ENCODE results near the gene CHTF18.
A peak's percentile ranks its signal among the peaks of the same experiment; 100 is the strongest.

CHTF18 gene

DNA sequence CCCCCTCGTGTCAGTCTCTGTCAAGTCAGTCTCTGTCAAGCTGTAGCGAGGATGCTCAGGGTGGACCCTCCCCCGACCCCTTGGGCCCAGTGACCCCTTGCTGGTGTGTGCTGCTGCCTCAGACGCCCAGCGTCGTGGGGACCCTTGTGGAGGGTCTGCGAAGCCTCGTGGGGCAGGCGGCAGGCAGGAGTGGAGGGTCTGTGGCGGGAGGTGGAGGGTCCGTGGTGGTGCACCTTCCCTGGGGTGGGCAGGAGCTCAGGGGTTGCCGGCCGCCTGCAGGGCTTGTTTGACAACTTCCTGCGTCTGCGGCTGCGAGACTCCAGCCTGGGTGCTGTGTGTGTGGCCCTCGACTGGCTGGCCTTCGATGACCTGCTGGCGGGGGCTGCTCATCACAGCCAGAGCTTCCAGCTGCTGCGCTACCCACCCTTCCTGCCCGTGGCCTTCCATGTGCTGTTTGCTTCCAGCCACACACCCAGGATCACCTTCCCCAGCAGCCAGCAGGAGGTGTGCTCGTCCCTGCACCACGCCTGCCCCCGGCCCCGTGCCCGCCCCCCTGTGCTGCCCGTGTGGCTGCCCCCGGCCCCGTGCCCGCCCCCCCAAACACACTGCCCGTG lies 6.5 kb downstream of the CHTF18 start:
- DNase-seq = no peak

DNA sequence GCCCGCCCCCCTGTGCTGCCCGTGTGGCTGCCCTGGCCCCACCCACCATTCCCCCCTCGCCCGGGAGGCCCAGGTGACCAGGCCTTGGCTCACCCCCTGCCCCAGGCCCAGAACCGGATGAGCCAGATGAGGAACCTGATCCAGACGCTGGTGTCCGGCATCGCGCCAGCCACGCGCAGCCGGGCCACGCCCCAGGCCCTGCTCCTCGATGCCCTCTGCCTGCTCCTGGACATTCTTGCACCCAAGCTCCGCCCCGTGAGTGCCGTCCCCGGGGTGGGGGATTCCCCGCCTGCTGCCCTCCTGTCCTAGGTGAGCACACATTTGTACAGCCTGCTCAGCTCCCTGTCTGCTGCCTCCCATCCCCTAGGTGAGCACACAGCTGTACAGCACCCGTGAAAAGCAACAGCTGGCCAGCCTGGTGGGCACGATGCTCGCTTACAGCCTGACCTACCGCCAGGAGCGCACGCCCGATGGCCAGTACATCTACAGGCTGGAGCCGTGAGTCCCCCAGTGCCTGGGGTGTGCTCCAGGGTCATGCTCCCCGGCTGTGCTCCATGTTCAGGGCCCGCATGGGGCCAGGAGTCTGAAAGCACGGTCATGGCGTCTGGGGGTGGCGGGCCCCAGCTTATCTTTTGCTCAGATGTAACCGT lies 7.3 kb downstream of the CHTF18 start:
- DNase-seq = no peak

GRCh38 chr16:796296-797119 lies 8.1 kb downstream of the CHTF18 start:
- no peak for DNase-seq

GRCh38 chr16:797120-797420 lies 8.7 kb downstream of the CHTF18 start:
- no peak for DNase-seq

DNA sequence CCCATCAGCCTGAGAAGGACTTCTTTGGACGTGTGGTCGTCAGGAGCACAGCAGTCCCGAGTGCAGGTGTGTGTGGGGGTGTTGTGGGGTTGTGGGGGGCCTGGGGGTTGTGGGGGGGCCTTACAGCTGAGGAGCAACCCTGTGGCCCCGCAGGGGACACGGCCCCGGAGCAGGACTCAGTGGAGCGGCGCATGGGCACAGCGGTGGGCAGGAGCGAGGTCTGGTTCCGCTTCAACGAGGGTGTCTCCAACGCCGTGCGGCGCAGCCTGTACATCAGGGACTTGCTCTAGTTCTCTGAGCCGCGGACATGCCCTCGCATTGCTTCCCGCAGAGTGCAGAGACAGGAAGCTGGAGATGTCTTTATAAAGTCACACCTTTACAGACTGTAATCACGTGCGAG lies 9.3 kb downstream of the CHTF18 start:
- DNase-seq = no peak

DNA sequence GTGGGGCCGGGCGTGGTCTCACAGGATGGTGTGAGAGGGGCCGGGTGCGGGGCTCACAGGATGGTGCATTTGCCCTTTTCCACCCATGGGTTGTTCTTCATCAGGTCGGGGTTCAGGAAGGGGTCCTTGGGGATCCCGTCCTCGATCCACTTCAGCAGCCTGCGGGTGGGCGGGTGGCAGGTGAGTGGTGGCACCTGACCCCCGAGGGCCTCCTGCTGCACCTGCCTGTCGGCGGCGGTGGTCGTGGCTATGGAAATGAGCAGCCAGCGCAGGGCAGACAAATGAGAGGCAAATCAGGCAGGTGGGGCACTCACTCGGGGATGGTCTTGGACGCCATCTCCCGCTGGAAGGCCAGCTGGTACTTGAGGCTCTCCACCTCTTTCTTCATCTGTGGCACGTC lies 10.2 kb downstream of the CHTF18 start:
- DNase-seq = no peak

GRCh38 chr16:799111-799947 lies 10.9 kb downstream of the CHTF18 start:
- DNase-seq = no peak

GRCh38 chr16:799948-800833 lies 11.8 kb downstream of the CHTF18 start, which contains the start of gene GNG13:
TSS of gene GNG13 (minus strand) at chr16:800734. CDS start at chr16:799077, 1,657 bp downstream.
- no peak for DNase-seq

DNA sequence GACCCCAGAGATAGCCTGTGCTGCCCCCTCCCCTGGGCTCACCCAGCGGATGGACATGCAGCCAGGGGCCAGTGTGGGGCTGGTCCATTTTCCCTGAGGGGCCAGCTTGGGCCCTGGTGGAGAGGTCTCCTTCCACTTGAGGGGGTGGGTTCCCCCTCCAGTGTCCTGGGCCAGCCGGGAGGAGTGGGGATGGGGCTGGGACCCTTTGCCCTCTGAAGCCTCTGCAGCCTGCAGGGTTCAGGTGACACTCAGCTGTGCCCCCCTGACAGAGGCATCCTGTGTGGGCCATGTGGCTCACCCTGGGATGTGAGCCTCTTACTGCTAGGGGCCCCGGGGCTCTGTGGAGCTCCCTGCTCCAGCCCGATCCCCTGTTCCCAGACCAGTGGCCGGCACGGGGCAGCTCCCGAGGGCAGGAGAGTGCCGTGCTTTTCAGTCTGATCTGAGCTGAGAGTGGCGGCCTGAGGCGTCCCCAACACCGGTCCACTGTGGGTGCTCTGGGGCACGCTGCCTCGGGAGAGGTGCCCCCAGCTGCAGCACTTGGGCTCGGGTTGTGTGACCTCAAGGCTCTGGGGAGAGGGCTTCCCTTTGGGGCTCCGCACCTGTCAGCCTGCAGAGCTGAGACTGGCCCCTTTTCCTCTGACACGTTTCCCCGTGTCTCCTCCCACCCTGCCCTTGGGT lies 12.6 kb downstream of the CHTF18 start:
- DNase-seq = no peak

DNA sequence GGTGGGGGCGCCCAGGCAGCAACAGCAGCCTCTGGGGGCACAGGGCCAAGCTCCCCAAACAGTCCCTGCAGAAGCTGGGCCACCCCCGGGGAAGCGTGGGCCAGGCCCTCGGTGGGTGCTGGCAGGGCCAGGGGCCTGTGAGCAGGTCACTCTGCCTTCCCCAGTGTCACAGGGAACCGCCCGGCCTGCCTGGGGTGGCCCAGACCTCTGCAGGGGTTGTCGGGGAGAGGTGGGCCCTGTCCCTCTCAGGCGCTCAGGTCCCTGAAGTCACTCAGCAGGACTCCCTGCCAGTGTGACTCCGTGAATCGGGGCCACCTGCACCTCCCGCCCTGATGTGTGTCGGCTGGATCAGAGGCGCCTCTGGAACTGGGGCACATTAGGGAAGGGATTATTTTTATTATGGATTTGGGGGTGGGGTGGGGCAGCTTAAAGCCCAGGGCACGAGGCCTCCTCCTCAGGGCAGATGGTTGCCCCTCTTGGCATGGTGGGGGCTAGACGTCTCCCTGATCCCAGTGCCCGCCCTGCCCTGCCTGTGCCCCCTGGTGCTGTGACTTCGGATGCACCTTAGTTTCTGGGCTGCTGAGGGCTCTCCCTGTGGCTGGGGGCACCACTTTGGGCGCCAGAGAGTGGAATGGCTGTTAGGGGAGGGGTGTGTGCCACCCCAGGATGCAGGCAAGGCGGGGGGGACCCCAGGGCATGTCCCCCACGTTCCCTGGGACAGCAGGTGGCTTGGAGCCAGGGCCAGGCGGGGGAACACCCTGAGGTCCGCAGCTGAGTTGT lies 13.4 kb downstream of the CHTF18 start:
- no peak for DNase-seq

DNA sequence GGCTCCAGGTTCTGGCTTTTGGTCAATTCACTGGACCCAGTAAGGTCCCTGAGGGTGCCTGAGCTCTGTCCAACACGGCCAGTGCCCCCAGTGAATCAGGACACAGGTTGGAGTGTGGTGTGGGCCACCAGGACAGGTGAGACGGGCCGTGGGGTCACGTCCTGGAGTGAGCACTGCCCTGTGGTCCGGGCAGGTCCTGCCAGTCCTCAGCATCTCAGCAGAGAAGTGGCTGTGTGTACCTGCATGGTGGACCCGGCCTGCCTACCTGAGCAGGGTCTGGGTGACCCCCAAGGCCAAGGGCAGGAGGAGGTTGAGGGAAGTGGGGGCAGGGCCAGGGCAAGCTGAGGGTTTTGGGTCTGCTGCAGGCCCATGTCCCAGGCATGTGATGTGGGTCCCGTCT lies 14.0 kb downstream of the CHTF18 start:
- no peak for DNase-seq

GRCh38 chr16:802914-803753 lies 14.7 kb downstream of the CHTF18 start:
- no peak for DNase-seq

DNA sequence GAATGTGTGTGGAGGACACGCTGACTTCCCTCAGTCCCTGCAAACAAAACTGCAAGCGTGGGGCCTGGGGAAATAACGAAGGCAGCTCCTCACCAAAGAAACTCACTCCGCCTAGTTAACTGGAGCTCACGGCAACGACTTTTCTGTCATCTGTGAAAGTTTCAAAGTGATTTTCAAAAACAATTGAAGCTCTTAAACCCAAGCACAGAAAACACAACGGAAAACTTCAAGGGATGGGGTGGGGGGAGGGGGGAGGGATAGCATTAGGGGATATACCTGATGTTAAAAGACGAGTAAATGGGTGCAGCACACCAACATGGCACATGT lies 15.3 kb downstream of the CHTF18 start:
- DNase-seq = no peak

DNA sequence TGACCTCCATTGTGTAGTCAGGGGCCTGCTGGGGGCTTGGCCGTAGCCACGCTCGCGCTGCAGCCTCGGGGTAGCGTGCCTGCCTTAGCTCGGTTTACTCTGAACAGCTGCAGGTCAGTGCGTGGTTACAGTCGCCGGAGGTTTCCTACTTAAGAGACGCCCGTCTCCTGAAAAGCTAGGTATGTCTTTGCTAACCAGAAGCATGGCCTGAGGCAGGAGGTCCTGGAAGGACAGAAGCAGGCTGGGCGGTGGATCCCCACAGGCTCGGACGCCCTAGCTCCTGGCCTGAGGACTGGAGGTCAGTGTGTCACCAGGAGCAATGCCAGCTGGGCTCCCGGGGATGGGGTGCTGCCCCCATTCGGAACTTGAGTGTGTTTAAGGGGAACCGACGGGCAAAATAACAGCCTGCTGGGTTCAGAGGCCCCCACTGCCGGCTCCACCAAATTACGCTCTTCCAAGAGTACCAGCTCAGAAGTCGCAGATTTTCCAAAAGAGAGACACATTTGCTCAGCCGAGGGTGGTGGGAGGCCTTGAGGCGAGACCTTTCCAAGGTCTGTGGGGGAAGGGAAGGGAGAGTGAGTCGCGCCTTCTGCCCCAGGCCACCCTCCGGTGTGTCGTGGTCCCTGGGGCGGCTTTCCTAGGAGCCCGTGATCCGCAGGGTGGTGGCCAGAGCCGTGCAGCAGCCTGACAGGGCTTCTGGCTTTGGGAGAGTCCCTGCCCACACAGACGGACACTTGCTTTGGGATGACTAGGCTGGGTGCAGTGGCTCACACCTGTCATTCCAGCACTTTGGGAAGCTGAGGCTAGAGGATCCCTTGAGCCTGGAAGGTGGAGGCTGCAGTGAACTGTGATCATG lies 16.0 kb downstream of the CHTF18 start:
- no peak for DNase-seq

DNA sequence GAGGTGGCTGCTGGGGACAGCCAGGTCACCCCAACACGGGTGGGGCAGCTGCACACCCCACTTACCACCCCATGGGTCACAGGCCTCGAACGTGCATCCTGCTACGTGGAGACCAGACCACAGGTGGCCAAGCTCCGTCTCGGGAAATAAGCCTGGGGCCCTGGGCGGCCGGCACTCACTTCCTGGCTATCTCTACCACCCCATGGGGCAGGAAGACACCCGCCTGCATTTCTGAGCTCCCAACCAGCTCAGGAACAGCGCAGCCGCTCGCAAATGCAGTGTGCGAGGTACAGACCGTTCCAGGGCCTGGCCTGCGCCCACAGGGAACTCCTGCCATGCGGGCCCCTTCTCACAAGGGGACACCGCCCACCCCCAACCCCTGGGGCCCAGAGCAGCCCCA lies 17.1 kb downstream of the CHTF18 start:
- no peak for DNase-seq

DNA sequence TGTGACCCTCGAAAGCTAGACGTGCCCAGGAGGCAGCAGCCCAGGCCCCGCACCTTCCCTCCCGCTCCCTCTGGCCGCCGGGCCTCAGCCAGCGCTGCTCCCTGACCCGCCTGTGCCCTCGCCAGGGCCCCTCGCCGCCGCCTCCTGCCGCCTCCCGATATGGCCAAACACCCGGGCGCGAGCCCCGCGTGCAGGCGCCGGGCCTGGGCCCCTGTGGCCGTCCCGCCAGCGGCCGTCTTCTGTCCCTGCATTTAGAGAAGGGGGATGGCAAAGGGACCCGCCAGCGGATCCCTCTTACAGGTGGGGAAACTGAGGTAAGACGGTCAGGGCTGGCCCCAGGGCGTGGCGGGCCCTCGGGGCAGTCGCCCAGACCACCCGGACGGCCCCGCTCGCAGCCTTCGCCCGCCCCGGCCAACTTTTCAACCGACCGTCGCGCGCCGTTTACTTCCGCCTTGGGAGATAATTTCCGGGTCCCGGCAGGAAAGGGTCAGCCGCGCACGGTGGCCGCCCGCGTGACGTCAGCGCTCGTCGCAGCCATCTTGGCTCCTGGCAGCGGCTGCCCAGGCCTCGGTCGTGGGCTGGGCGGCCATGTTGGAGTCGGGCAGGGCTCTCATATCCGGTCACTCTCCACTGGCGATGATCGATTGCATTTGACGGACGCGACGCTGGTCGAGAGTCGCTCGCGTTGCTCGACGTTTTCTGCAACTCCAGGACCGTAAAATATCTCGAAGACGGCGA lies 19.1 kb downstream of the CHTF18 start:
- peak; percentile 75 for DNase-seq

GRCh38 chr16:808085-808386 lies 19.6 kb downstream of the CHTF18 start:
- no peak for DNase-seq

GRCh38 chr16:813204-813915 lies 24.9 kb downstream of the CHTF18 start:
- DNase-seq = no peak

Data from NCI-H1417 treated with DMSO at 0.1 percent for 48 hours (cell line).